Muscle of leg (tissue), 11 donors: ENCODE results near the gene ZBTB2. TPM values are rescaled to one million over a fixed set of nuclear protein-coding genes. Genes with fewer than 3 reads are reported as not detected.
"Not testable (repeated sequence)": the region's sequence is repeated elsewhere in the genome, so short reads cannot be mapped to it uniquely, and the experiment has no call there.

Experiments used
- DNase-seq: peaks from one replicate; pipeline ENCODE4 v3.0.0; 2013
- H3K27ac ChIP-seq: one replicate; pipeline ENCODE4 v1.5.1; 2013; ENCODE audit warnings: mild to moderate bottlenecking, low read length, control low read depth
- H3K27me3 ChIP-seq: one replicate; pipeline ENCODE4 v1.6.1; 2013; ENCODE audit warnings: low read length; ENCODE audit not compliant: control insufficient read depth, insufficient read depth
- H3K36me3 ChIP-seq: one replicate; pipeline ENCODE4 v1.6.1; 2013; ENCODE audit warnings: low read length; ENCODE audit not compliant: control insufficient read depth, insufficient read depth
- H3K4me1 ChIP-seq: one replicate; pipeline ENCODE4 v1.6.1; 2013; ENCODE audit warnings: low read length; ENCODE audit not compliant: control insufficient read depth, insufficient read depth
- H3K4me3 ChIP-seq: one replicate; pipeline ENCODE4 v1.5.1; 2013; ENCODE audit warnings: low read length, control low read depth
- H3K9me3 ChIP-seq: replicated peaks from 2 replicates; pipeline ENCODE4 v1.6.1; 2013; ENCODE audit warnings: low read depth, low read length; ENCODE audit not compliant: control insufficient read depth
- WGBS: methylation state at CpG from one replicate; pipeline ENCODE4 v1.1.5; 2013; ENCODE audit warnings: missing lambda C conversion rate; ENCODE audit not compliant: insufficient coverage; 5-methylcytosine and 5-hydroxymethylcytosine counted together
- polyA plus RNA-seq, 8 donors: library from polyadenylated mRNA; unstranded; fragments of 120-200 nt; gene quantifications; one replicate each; pipeline versions ENCODE4 v1.2.1 to v1.2.3, GENCODE V29; 2013; ENCODE audit warnings: inconsistent platforms in 1 of 8, low replicate concordance in 1 of 8; ENCODE audit not compliant: insufficient read length in 8 of 8, insufficient read depth in 1 of 8
- total RNA-seq: library from RNA; stranded (reverse); fragments of 120-200 nt; gene quantifications from one replicate; pipeline ENCODE4 v1.2.4, GENCODE V29; 2013

Gene ZBTB2
- total and polyA plus RNA-seq, 9 donors: 8.2 to 14.7 (median 10.0) TPM

- Histone ChIP-seq H3K9me3 (no peaks in the 10 kb centered on the region), H3K4me3 (no peak overlapping the region), H3K27ac (no peak overlapping the region), H3K4me1 (peaks cover 9% of the 10 kb centered on the region), H3K36me3 (peaks cover 13% of the 10 kb centered on the region), H3K27me3 (no peaks in the 10 kb centered on the region)
- DNase-seq: no peak
- no CpG with 5 or more reads among the region's 1 CpG for WGBS
Measured at GRCh38 chr6:151376440-151376839, 14.9 kb downstream of the ZBTB2 start.

GRCh38 chr6:151375833-151376232, 15.5 kb downstream of the ZBTB2 start:
- Histone ChIP-seq H3K27me3 (no peaks in the 10 kb centered on the region), H3K4me1 (peaks cover 7% of the 10 kb centered on the region), H3K4me3 (no peak overlapping the region), H3K27ac (no peak overlapping the region), H3K9me3 (no peaks in the 10 kb centered on the region), H3K36me3 (peaks cover 19% of the 10 kb centered on the region)
- WGBS: no CpG with 5 or more reads among the region's 2 CpGs
- DNase-seq: no peak

- Histone ChIP-seq H3K36me3 (peaks cover 24% of the 10 kb centered on the region), H3K4me1 (no peaks in the 10 kb centered on the region), H3K9me3 (no peaks in the 10 kb centered on the region), H3K4me3 (no peak overlapping the region), H3K27me3 (no peaks in the 10 kb centered on the region), H3K27ac (peak overlapping the region; percentile 59)
- no peak for DNase-seq
- WGBS: no CpG with 5 or more reads among the region's 5 CpGs
Measured at GRCh38 chr6:151374036-151374683, 17.2 kb downstream of the ZBTB2 start.

- 89% methylated on average over 5 of the region's 5 CpGs for WGBS
- no peaks in the 10 kb centered on the region for H3K4me1 ChIP-seq
- H3K27me3 ChIP-seq: no peaks in the 10 kb centered on the region
- no peak for DNase-seq
- peaks cover 25% of the 10 kb centered on the region for H3K36me3 ChIP-seq
- no peaks in the 10 kb centered on the region for H3K9me3 ChIP-seq
- no peak overlapping the region for H3K27ac ChIP-seq
- H3K4me3 ChIP-seq: no peak overlapping the region
Measured at GRCh38 chr6:151372164-151372563, 19.2 kb downstream of the ZBTB2 start.

- WGBS: 52% methylated on average over 4 of the region's 6 CpGs
- Histone ChIP-seq H3K9me3 (no peaks in the 10 kb centered on the region), H3K4me3 (no peak overlapping the region), H3K27me3 (no peaks in the 10 kb centered on the region), H3K4me1 (no peaks in the 10 kb centered on the region), H3K36me3 (peaks cover 37% of the 10 kb centered on the region), H3K27ac (no peak overlapping the region)
- peak; percentile 71 for DNase-seq
Measured at GRCh38 chr6:151370509-151371078, 20.8 kb downstream of the ZBTB2 start.

GRCh38 chr6:151365233-151365632, 26.1 kb downstream of the ZBTB2 start:
- DNase-seq: no peak
- Histone ChIP-seq H3K27ac (no peak overlapping the region), H3K4me3 (no peak overlapping the region), H3K9me3 (no peaks in the 10 kb centered on the region), H3K4me1 (no peaks in the 10 kb centered on the region), H3K36me3 (peaks cover 25% of the 10 kb centered on the region), H3K27me3 (no peaks in the 10 kb centered on the region)
- 95% methylated on average over 5 of the region's 6 CpGs for WGBS

GRCh38 chr6:151359486-151359885, 31.9 kb downstream of the ZBTB2 start:
- WGBS: 98% methylated on average over 4 of the region's 5 CpGs
- Histone ChIP-seq H3K27me3 (no peaks in the 10 kb centered on the region), H3K36me3 (peaks cover 8% of the 10 kb centered on the region), H3K4me1 (no peaks in the 10 kb centered on the region), H3K4me3 (no peak overlapping the region), H3K27ac (no peak overlapping the region), H3K9me3 (no peaks in the 10 kb centered on the region)
- DNase-seq: no peak

- DNase-seq: no peak
- Histone ChIP-seq H3K4me3 (no peak overlapping the region), H3K9me3 (no peaks in the 10 kb centered on the region), H3K27ac (no peak overlapping the region), H3K36me3 (peaks cover 9% of the 10 kb centered on the region), H3K27me3 (no peaks in the 10 kb centered on the region), H3K4me1 (no peaks in the 10 kb centered on the region)
- WGBS: no CpG with 5 or more reads among the region's 3 CpGs
Measured at GRCh38 chr6:151358475-151358874, 32.9 kb downstream of the ZBTB2 start.

- H3K36me3 ChIP-seq: peaks cover 14% of the 10 kb centered on the region
Measured at GRCh38 chr6:151357758-151358436, 33.5 kb downstream of the ZBTB2 start.

GRCh38 chr6:151356983-151357382, 34.4 kb downstream of the ZBTB2 start:
- H3K4me3 ChIP-seq, H3K9me3 ChIP-seq, DNase-seq, H3K4me1 ChIP-seq, H3K27me3 ChIP-seq, H3K27ac ChIP-seq: not testable (repeated sequence)
- 97% methylated on average over 4 of the region's 6 CpGs for whole genome bisulfite sequencing
- peaks cover 22% of the 10 kb centered on the region for H3K36me3 ChIP-seq

More at GRCh38 chr6:151357758-151358436, 33.5 kb downstream of the ZBTB2 start:
- H3K27ac ChIP-seq: no peak overlapping the region
- H3K4me3 ChIP-seq: no peak overlapping the region
- no peaks in the 10 kb centered on the region for H3K9me3 ChIP-seq
- 93% methylated on average over 5 of the region's 6 CpGs for WGBS
- no peak for DNase-seq
- no peaks in the 10 kb centered on the region for H3K27me3 ChIP-seq
- no peaks in the 10 kb centered on the region for H3K4me1 ChIP-seq
